ENCODE measurements around the gene CCM2L.

DNA sequence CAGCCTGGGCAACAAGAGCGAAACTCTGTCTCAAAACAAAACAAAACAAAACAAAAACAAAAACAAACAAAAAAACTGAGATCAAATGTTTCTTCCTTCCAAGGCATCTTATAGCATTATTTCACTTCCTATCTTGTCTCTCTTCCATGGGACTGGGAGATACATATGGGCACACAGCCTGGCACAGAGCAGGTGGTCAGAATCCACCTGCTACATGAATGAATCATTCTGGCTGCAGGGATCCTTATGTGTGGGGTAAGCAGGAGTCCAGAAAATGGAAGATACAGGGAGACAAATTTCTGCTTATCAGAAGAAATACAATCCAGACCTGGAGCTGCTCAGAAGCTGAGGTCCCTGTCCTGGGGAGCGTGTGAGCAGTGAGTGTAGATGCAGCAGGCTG lies 18.2 kb upstream of the CCM2L start:
- TF ChIP-seq, protein P1, sequence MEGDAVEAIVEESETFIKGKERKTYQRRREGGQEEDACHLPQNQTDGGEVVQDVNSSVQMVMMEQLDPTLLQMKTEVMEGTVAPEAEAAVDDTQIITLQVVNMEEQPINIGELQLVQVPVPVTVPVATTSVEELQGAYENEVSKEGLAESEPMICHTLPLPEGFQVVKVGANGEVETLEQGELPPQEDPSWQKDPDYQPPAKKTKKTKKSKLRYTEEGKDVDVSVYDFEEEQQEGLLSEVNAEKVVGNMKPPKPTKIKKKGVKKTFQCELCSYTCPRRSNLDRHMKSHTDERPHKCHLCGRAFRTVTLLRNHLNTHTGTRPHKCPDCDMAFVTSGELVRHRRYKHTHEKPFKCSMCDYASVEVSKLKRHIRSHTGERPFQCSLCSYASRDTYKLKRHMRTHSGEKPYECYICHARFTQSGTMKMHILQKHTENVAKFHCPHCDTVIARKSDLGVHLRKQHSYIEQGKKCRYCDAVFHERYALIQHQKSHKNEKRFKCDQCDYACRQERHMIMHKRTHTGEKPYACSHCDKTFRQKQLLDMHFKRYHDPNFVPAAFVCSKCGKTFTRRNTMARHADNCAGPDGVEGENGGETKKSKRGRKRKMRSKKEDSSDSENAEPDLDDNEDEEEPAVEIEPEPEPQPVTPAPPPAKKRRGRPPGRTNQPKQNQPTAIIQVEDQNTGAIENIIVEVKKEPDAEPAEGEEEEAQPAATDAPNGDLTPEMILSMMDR (IDR thresholded peaks at IDR 0.05), result no peak
- TF ChIP-seq ZFX (IDR thresholded peaks at IDR 0.05; ENCODE audit: borderline replicate concordance), result no peak
